Heart left ventricle (tissue), 16 donors: ENCODE data around the gene ZBTB9. TPM values are rescaled to one million over a fixed set of nuclear protein-coding genes. Genes with fewer than 3 reads are reported as not detected.

ENCODE experiments used
- ATAC-seq, 4 donors: fragments of 200-7000 bp; cut with Tn5 transposase; one replicate each; pipeline ENCODE4 v1.9.1; 2020 to 2022; ENCODE audit warnings: moderate library complexity in 4 of 4, mild to moderate bottlenecking in 3 of 4, moderate number of reproducible peaks in 1 of 4
- DNase-seq, 5 donors: peaks; one replicate each; pipeline ENCODE4 v3.0.0-alpha.2; 2020
- H3K27ac ChIP-seq, 12 donors: fragments of 200-600 bp; sonication (generic) in 4 of 12; one replicate each; pipeline versions ENCODE4 v1.5.0 to v1.8.0; 2016 to 2022; ENCODE audit warnings: mild to moderate bottlenecking in 2 of 12
- H3K27me3 ChIP-seq, 9 donors: fragments of 200-600 bp; sonication (generic) in 2 of 9; one replicate each; pipeline versions ENCODE4 v1.5.1 to v1.8.0; 2016 to 2022; ENCODE audit warnings: mild to moderate bottlenecking in 3 of 9
- H3K36me3 ChIP-seq, 9 donors: fragments of 200-600 bp; sonication (generic) in 2 of 9; one replicate each; pipeline versions ENCODE4 v1.5.0 to v1.8.0; 2018 to 2022; ENCODE audit warnings: mild to moderate bottlenecking in 2 of 9
- H3K4me1 ChIP-seq, 12 donors: fragments of 200-600 bp; sonication (generic) in 4 of 12; one replicate each; pipeline versions ENCODE4 v1.5.0 to v1.8.0; 2016 to 2022; ENCODE audit warnings: mild to moderate bottlenecking in 3 of 12
- H3K4me3 ChIP-seq, 12 donors: fragments of 200-600 bp; sonication (generic) in 4 of 12; one replicate each; pipeline versions ENCODE4 v1.5.0 to v1.8.0; 2017 to 2022; ENCODE audit warnings: mild to moderate bottlenecking in 9 of 12, moderate library complexity in 4 of 12
- H3K9me3 ChIP-seq, 12 donors: fragments of 200-600 bp; sonication (generic) in 4 of 12; one replicate each; pipeline versions ENCODE4 v1.5.0 to v1.8.0; 2016 to 2022; ENCODE audit warnings: mild to moderate bottlenecking in 1 of 12
- CTCF ChIP-seq, 12 donors: fragments of 200-600 bp; sonication (generic) in 4 of 12; IDR thresholded peaks; one replicate each; pipeline versions ENCODE4 v1.5.0 to v1.8.0; 2018 to 2022; ENCODE audit warnings: antibody characterized with exemption in 12 of 12, mild to moderate bottlenecking in 5 of 12
- POLR2A ChIP-seq, 2 donors: fragments of 450-650 bp; IDR thresholded peaks; one replicate each; pipeline ENCODE4 v1.6.1; 2017; ENCODE audit warnings: antibody characterized with exemption in 2 of 2, mild to moderate bottlenecking in 2 of 2, moderate library complexity in 2 of 2
- WGBS, 4 donors: extraction: QIAGEN DNeasy Blood & Tissue Kit in 2 of 4; methylation state at CpG; one replicate each; pipeline versions ENCODE4 v1.1.5 to v1.1.7; 2013 to 2018; 5-methylcytosine and 5-hydroxymethylcytosine counted together
- intact Hi-C, 10 donors: fragments of 100-400 bp; cut with DNase I; formaldehyde crosslinking; loops; one replicate each; pipeline versions ENCODE4 v1.11.1 to v1.14.2; 2022
- polyA plus RNA-seq, 2 donors: library from polyadenylated mRNA; stranded (reverse); fragments of 200-250 nt; gene quantifications; one replicate each; pipeline ENCODE4 v1.2.3, GENCODE V29; 2013
- total RNA-seq, 9 donors: library from RNA; depleted of rRNA in 2 of 9; stranded (reverse); fragments of >200 nt in 2 of 9; fragmentation: NEBNext Ultra II Directional in 3 of 9; extraction: Animal tissue kit (Norgen Biotek cat#: 25700) in 3 of 9; gene quantifications; one replicate each; pipeline versions ENCODE4 v1.1.0 to v1.2.4, GENCODE V29; 2016 to 2023
- donor health status: ischemic (EF 13 %, LVEDD 7.1; RV severe dilation, severe dysfunction).
- donor health status: healthy with polysubstance abuse.
- donor health status: DM: no; HTN: yes; CAD: no.
- donor health status: DM: no; HTN: no; CAD: no.
- donor health status: ischemic (EF 25% LVEDD 6.9; RV normal size, moderate dysfunction).
- donor health status: ischemic (EF 25% LVEDD 5.7; RV mildly dilated, moderate dysfunction).
- donor health status: healthy.
- donor health status: DM: yes; HTN: yes; CAD: no.
- donor health status: ischemic (EF 35%, LVEDD 5.7; RV mildly dilated, moderate dysfunction).
- donor health status: nonischemic (EF 11% LVEDD 7.7; RV severe dilation, severe dysfunction).
- donor health status: DM: yes; HTN: yes; CAD: no.
- donor health status: PGD.
- donor health status: ischemic (EF 29% LVEDD 5.4; RV normal size, mild dysfunction).
- donor health status: nonischemic (EF 23%, LVEDD 6.1; RV moderate dilation, normal function).

Gene ZBTB9
- total and polyA plus RNA-seq, 11 donors = 2.2 to 6.4 (median 4.7) TPM

DNA sequence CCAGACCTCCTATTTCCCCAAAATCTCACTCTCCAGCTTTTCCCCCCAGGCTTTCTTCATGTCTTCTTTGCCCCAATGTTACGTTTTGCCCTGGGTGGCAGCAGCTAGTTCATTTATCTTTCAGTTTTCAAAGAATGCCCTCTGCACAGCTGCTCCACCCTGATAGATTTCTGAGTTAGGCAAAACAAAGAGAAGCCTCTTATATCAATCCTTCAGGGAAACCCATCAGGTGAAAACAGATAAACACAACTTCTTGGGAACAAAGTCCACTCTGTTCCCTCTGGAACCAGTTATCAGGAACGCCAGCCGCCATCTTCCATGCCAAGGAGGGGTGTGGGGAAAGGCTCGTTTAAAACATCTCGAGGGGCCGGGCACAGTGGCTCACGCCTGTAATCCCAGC, 34.0 kb downstream of the ZBTB9 start:
- no peak for TF ChIP-seq POLR2A (IDR thresholded peaks at IDR 0.05)
- TF ChIP-seq CTCF (IDR thresholded peaks at IDR 0.05) = no peak
- intact Hi-C loops = no loop called here
- Histone ChIP-seq H3K4me1 (no peaks in the 10 kb centered on the region), H3K27ac (no peak overlapping the region), H3K36me3 (no peaks in the 10 kb centered on the region), H3K9me3 (peaks cover 0 to 2% (median 0%) of the 10 kb centered on the region in 12 donors), H3K27me3 (peaks cover 0 to 3% (median 0%) of the 10 kb centered on the region in 9 donors), H3K4me3 (no peak overlapping the region)
- no peak for ATAC-seq
- no peak for DNase-seq
- WGBS, 4 donors = 65 to 76% (median 73%) methylated on average over 7 of the region's 7 CpGs

GRCh38 chr6:33490198-33490597, 35.8 kb downstream of the ZBTB9 start:
- ATAC-seq (peak in 2 of 4 donors; percentile 7 to 13), DNase-seq (no peak)
- H3K27ac ChIP-seq = no peak overlapping the region
- peaks cover 0 to 3% (median 0%) of the 10 kb centered on the region in 9 donors for H3K27me3 ChIP-seq
- intact Hi-C loops = no loop called here
- H3K4me1 ChIP-seq = no peaks in the 10 kb centered on the region
- TF ChIP-seq CTCF (IDR thresholded peaks at IDR 0.05) (no peak), POLR2A (IDR thresholded peaks at IDR 0.05) (no peak)
- H3K9me3 ChIP-seq = no peaks in the 10 kb centered on the region
- H3K36me3 ChIP-seq = no peaks in the 10 kb centered on the region
- 62 to 65% (median 63%) methylated on average over 3 of the region's 3 CpGs for WGBS, 4 donors
- H3K4me3 ChIP-seq = no peak overlapping the region

DNA sequence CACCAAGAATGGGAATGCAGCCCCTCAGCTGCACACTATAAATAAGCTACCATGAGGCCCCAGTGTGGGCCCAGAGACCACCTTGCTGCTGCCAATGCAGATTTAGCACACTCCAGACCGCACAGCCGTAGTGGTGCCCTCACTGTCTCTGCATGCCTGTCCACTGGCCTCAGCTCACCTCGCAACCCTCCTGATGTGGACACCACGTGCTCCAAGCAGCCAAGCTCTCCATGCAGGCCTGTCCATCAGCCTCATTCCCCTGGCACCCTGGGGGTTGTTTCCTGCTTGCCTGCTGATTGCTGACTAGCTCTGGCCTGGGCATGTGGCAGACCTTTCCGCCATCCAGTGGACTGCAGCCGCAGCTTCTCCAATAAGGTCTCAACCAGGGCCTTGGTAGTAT, 36.2 kb downstream of the ZBTB9 start:
- DNase-seq (peak in 3 of 5 donors; percentile 23 to 49 (median 34)), ATAC-seq (peak; percentile 58 to 87 (median 70))
- intact Hi-C loops = no loop called here

GRCh38 chr6:33492093-33492492, 37.7 kb downstream of the ZBTB9 start:
- 36 to 47% (median 44%) methylated on average over 3 to 4 of the region's 4 CpGs for WGBS, 4 donors
- no peaks in the 10 kb centered on the region for H3K36me3 ChIP-seq

More for the DNA sequence above, 36.2 kb downstream of the ZBTB9 start:
- TF ChIP-seq POLR2A (IDR thresholded peaks at IDR 0.05) (no peak), CTCF (IDR thresholded peaks at IDR 0.05) (peak in 1 of 12 donors; percentile 3)
- peaks cover 0 to 3% (median 0%) of the 10 kb centered on the region in 9 donors for H3K27me3 ChIP-seq
- H3K4me3 ChIP-seq = no peak overlapping the region
- 70 to 83% (median 76%) methylated on average over 4 to 6 of the region's 6 CpGs for WGBS, 4 donors
- H3K27ac ChIP-seq = no peak overlapping the region
- H3K4me1 ChIP-seq = no peaks in the 10 kb centered on the region
- no peaks in the 10 kb centered on the region for H3K36me3 ChIP-seq
- no peaks in the 10 kb centered on the region for H3K9me3 ChIP-seq

More at GRCh38 chr6:33492093-33492492, 37.7 kb downstream of the ZBTB9 start:
- Histone ChIP-seq H3K4me3 (no peak overlapping the region), H3K9me3 (no peaks in the 10 kb centered on the region), H3K27ac (no peak overlapping the region), H3K27me3 (no peaks in the 10 kb centered on the region), H3K4me1 (no peaks in the 10 kb centered on the region)
- TF ChIP-seq CTCF (IDR thresholded peaks at IDR 0.05) (no peak), POLR2A (IDR thresholded peaks at IDR 0.05) (no peak)
- intact Hi-C loops = no loop called here
- ATAC-seq (no peak), DNase-seq (no peak)
